ENCODE data around the gene PAX5.

Gene PAX5

DNA sequence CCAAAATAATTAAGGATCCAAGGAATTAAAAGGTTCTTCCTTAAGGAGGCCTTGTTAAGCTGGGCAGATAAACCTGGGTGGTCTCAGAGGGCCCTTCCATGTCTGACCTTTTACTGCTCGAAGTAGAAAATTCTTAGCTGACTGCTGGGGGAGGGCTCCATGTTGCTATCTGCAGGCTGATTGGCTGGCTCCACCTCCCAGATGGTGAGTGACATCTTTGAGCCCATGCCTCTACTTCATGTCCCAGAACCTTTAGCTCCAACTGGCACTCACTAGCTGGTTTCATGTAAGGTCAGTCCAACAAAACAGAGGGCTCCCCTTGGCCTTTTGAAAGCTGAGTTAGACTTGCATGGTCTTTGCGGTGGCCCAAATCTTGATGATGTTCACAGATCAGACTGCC lies 188.2 kb downstream of the PAX5 start:
- TF ChIP-seq POLR2AphosphoS5 (IDR thresholded peaks at IDR 0.05; ENCODE audit: low read depth, low read length) = no peak
- no peak for TF ChIP-seq SIN3A (IDR thresholded peaks at IDR 0.05; ENCODE audit: borderline replicate concordance, insufficient read depth, low read length)
- TF ChIP-seq, protein P1, sequence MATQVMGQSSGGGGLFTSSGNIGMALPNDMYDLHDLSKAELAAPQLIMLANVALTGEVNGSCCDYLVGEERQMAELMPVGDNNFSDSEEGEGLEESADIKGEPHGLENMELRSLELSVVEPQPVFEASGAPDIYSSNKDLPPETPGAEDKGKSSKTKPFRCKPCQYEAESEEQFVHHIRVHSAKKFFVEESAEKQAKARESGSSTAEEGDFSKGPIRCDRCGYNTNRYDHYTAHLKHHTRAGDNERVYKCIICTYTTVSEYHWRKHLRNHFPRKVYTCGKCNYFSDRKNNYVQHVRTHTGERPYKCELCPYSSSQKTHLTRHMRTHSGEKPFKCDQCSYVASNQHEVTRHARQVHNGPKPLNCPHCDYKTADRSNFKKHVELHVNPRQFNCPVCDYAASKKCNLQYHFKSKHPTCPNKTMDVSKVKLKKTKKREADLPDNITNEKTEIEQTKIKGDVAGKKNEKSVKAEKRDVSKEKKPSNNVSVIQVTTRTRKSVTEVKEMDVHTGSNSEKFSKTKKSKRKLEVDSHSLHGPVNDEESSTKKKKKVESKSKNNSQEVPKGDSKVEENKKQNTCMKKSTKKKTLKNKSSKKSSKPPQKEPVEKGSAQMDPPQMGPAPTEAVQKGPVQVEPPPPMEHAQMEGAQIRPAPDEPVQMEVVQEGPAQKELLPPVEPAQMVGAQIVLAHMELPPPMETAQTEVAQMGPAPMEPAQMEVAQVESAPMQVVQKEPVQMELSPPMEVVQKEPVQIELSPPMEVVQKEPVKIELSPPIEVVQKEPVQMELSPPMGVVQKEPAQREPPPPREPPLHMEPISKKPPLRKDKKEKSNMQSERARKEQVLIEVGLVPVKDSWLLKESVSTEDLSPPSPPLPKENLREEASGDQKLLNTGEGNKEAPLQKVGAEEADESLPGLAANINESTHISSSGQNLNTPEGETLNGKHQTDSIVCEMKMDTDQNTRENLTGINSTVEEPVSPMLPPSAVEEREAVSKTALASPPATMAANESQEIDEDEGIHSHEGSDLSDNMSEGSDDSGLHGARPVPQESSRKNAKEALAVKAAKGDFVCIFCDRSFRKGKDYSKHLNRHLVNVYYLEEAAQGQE (IDR thresholded peaks at IDR 0.05; ENCODE audit: insufficient read depth in 1 of 2, low read depth in 2 of 2, low read length in 2 of 2) = no peak
- TF ChIP-seq FOXP2 (optimal IDR thresholded peaks at IDR 0.05; ENCODE audit: borderline replicate concordance, extremely low read depth, extremely low read length, insufficient read depth) = no peak
- no peak for TF ChIP-seq TAF1 (IDR thresholded peaks at IDR 0.05; ENCODE audit: borderline replicate concordance, insufficient read depth, low read length)

DNA sequence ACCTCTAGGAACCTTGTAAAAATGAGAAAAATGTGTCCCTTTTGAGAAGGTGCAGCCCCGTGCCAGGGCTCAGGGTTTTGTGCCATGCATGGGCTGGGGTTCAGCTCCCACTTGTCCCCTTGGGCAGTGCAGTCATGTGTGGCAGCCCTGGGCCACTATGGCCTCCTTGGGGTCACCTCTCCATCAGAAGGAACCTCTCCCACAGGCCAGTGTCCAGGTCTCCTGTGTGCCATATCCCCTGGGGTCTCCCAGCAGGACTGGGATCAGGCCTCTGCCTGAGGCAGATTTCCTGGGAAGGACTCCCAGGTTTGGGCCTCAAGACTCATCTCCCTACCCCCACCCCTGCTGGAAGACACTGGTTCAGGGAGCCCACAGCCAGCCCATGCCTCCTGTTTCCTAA lies 189.1 kb downstream of the PAX5 start:
- no peak for TF ChIP-seq POLR2AphosphoS5 (IDR thresholded peaks at IDR 0.05; ENCODE audit: low read depth, low read length)

DNA sequence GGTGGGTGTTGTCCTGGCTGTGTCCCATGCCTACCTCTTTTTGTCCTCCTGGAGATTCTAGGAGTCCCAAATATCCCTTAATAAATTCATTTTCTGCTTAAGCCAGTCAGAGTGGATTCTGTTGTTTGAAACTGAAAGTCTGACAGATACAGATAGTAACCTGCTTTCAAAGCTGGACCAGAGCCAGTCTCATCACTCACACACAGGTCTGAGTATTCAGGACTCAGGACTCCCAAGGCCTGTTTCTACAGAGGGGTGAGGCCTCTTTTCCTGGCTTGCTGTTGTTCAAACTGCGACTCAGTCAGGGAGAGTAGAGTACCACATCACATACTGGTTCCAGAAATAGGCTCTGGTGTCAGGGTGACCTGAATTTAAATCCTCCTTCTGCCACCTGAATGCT lies 190.1 kb downstream of the PAX5 start:
- TF ChIP-seq, protein P1 (IDR thresholded peaks at IDR 0.05; ENCODE audit: insufficient read depth in 1 of 2, low read depth in 2 of 2, low read length in 2 of 2) = no peak
- TF ChIP-seq SIN3A (IDR thresholded peaks at IDR 0.05; ENCODE audit: borderline replicate concordance, insufficient read depth, low read length) = no peak
- TF ChIP-seq FOXP2 (optimal IDR thresholded peaks at IDR 0.05; ENCODE audit: borderline replicate concordance, extremely low read depth, extremely low read length, insufficient read depth) = no peak
- no peak for TF ChIP-seq TAF1 (IDR thresholded peaks at IDR 0.05; ENCODE audit: borderline replicate concordance, insufficient read depth, low read length)
- no peak for TF ChIP-seq POLR2AphosphoS5 (IDR thresholded peaks at IDR 0.05; ENCODE audit: low read depth, low read length)

DNA sequence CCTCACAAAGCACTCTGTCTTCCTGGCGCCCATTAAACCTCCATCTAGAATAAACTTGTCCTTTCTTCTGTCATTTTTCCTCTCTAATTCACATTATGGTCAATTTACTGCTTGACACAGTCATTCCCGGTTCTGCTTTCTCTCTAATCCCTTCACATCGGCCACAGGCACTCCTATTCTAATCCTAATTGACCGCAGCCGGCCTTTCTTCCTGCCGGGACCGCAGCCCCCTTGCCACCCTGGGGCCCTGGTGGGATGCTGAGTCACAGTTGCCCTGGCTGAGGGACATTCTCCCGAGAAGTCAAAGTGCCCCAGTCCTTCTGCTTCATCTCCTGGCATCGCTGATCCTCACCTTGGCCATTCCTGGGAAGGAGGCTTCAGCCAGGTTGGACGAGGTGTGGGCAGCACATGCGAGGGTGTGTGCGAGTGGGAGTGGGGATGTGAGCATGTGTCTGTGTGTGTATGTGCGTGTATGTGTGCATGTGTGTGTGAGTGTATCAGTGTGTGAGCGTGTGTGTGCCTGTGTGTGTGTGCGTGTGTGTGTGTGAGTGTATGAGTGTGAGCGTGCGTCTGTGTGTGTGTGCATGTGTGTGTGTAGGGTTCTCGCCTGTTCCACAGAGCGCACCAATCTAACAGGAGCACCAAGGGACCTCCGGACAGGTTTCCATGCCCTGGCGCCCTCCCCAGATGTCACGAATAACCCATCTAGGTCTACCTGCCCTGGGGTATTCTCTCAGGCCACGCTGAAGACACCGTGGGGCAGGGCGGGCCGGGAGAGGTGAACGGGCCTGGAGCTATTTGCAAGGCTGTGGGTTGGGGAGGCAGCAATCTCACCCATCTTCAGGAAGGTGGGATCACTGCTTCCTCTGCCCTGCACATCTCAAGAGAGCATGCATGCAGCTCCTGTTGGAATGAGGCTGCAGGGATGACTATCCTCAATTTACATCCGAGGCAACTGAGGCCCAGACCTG lies 191.2 kb downstream of the PAX5 start:
- TF ChIP-seq, protein P1 (IDR thresholded peaks at IDR 0.05; ENCODE audit: insufficient read depth in 1 of 2, low read depth in 2 of 2, low read length in 2 of 2) = no peak
- no peak for TF ChIP-seq SIN3A (IDR thresholded peaks at IDR 0.05; ENCODE audit: borderline replicate concordance, insufficient read depth, low read length)
- TF ChIP-seq FOXP2 (optimal IDR thresholded peaks at IDR 0.05; ENCODE audit: borderline replicate concordance, extremely low read depth, extremely low read length, insufficient read depth) = no peak
- TF ChIP-seq POLR2AphosphoS5 (IDR thresholded peaks at IDR 0.05; ENCODE audit: low read depth, low read length) = no peak
- no peak for TF ChIP-seq TAF1 (IDR thresholded peaks at IDR 0.05; ENCODE audit: borderline replicate concordance, insufficient read depth, low read length)

DNA sequence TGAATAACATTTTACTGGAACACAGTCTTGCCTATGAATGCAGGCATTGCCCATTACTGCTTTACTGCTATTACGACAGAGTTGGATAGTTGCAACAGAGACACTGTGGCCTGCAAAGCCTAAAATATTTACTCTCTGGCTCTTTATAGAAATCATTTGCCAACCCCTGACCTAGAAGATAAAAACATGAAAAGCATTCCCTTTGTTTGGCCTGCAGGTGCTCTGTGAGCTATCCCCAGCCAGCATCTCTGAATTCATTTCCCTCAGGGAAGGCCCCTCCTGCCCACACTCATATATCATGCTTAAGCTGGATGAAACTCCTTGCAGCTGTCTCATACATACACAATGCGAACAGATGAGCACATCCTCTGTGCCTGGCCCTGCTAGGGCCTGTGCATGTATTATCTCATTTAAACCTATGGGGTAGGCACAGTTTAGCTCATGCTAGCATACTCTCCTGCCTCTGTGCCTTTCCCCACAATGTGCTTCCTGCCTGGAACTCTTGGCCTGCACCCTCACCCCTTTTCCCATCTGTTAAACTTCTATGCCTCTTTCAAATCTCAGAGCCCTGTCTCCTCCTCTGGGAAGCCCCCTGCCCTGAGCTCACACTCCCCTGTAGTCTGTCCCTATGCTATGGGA lies 193.1 kb downstream of the PAX5 start:
- TF ChIP-seq TAF1 (IDR thresholded peaks at IDR 0.05; ENCODE audit: borderline replicate concordance, insufficient read depth, low read length) (no peak), POLR2AphosphoS5 (IDR thresholded peaks at IDR 0.05; ENCODE audit: low read depth, low read length) (no peak), FOXP2 (optimal IDR thresholded peaks at IDR 0.05; ENCODE audit: borderline replicate concordance, extremely low read depth, extremely low read length, insufficient read depth) (no peak), SIN3A (IDR thresholded peaks at IDR 0.05; ENCODE audit: borderline replicate concordance, insufficient read depth, low read length) (no peak)
- TF ChIP-seq, protein P1 (IDR thresholded peaks at IDR 0.05; ENCODE audit: insufficient read depth in 1 of 2, low read depth in 2 of 2, low read length in 2 of 2) = no peak

Data from PFSK-1 (cell line).